Fibroblast of skin of right biceps (primary cell): Measurements from ENCODE around the gene TOGARAM2.

Experiments used
- DNase-seq: peaks from one replicate; pipeline ENCODE4 v3.0.0-alpha.2; 2013

TOGARAM2 gene

DNA sequence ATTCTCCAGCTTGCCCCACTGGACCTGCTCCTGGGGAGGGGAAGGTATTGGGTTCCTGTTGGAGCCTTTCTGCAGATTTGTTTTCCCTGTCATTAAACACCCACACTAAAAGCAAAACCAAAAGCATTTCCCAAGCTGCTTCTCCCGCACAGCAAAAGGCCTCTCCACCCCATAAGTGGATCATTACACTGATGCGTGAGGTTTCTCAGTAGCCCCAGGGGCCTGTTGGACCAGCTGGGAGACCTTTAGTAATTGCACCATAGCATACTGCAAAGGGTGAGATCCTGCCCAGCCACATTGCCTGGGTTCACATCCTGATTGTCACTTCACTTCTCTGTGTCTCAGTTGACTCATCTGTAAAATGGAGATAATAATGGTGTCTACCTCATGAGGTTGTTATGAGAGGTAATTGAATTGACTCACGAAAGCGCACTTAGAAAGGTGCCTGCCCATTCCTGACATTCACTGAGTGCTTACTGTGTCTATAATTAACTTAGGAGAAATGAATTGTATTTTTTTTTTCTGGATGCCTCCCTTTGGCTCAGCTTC, 43.9 kb downstream of the TOGARAM2 start:
- DNase-seq: no peak

DNA sequence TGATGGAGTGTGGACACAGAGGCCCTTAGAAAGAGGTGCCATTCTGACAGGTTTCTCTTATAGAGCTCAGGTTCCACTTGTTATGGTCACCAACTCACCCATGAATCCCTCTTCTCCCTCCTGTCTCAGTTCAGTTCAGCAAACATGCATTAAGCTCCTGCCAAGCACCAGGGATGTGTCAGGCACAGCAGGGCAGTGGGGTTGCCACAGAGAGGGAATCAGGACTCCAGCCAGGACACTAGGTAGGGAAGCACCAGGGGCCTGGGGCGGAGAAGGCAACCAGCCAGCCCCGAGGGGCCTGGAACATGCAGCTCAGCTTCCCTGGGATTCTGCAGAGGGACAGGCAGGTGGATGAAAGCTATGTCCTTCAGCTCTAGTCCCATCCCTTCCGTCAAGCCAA, 44.6 kb downstream of the TOGARAM2 start:
- no peak for DNase-seq

GRCh38 chr2:29031046-29031445, 49.9 kb downstream of the TOGARAM2 start:
- DNase-seq: no peak

GRCh38 chr2:29032189-29032588, 51.1 kb downstream of the TOGARAM2 start:
- DNase-seq: no peak

DNA sequence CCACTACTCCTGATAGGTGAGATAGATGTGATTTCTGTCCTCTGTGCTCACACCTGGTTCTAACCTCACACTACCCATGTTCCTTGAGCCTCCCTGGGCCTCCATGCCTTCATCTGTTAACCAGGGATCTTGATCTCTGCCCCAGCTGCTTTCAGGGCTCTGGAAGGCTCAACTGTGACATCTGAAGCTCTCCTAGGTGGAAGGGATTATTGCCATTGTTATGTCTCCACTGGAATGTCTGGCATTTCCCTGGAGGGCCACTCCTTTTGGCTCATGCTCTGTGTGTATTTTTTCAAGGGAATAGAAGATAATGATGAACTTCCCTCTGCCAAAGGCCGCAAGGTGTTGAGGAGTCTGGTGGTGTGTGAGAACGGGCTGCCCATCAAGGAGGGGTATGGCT, 52.1 kb downstream of the TOGARAM2 start:
- peak; percentile 38 for DNase-seq

DNA sequence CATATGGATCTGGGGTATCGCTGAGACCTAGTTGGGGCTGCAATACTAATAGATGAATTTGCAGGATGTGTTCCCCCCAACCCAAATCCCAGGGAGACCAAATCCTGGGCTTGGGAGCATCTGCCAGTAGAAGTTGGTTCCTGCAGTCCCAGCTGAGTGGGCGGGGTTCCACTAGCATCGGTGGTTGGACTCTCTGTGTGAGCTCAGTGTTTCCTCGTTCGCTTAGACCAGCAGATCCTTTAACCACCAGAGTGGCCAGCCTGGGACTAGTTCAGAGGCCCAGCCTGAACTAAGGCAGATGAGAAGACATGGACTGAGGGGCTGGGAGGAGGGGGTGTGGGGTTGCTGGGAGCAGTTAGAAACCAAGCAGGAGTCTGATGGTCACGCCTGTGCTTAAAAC, 52.6 kb downstream of the TOGARAM2 start:
- no peak for DNase-seq

DNA sequence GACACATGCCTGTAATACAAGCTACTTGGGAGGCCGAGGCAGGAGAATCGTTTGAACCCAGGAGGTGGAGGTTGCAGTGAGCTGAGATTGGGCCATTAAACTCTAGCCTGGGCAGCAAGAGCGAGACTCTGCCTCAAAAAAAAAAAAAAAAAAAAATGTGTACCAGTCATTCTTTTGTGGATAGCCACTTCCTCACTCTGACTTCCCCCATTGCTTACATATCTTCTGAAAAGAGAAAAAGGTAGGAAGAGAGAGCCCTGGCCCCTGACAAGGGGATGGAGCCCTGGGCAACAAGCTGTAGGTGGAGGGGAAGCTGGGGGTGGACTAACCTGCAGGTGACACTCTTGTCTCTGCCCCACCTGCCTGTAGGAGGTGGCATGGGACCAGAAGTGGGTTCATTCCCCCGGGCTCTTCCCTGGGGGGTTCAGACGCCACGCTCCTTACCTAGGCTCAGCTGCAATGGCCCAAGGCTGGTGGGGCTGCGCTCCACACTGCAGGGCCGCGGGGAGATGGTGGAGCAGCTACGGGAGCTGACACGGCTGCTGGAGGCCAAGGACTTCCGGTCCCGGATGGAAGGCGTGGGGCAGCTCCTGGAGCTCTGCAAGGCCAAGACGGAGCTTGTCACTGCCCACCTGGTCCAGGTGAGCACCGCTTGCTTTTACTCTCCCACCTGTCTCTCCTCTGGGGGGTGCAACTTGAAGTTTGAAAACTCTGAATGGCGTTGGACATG, 54.1 kb downstream of the TOGARAM2 start:
- DNase-seq: no peak

GRCh38 chr2:29039718-29040480, 58.8 kb downstream of the TOGARAM2 start:
- no peak for DNase-seq

- no peak for DNase-seq
These were observed 59.5 kb downstream of the TOGARAM2 start for GRCh38 chr2:29040552-29040951.

DNA sequence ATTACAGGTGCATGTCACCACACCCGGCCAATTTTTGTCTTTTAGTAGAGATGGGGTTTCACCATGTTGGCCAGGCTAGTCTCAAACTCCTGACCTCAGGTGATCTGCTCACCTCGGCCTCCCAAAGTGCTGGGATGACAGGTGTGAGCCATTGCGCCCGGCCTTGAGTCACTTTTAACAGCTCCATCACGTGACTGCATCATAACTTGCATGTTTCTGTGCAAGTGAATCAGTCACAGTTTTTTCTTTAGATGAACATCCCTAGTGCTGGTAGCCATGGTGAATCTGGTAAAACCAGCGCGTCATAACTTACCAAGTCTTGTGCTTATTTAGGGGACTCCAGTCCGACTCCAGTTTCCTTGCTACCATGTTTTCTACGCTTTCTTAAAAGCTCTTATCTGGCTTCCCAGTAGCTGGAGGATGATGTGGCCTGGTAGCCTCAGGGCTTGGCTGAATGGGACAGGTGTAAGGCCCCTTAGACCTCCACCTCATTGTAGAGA, 60.1 kb downstream of the TOGARAM2 start:
- no peak for DNase-seq

DNA sequence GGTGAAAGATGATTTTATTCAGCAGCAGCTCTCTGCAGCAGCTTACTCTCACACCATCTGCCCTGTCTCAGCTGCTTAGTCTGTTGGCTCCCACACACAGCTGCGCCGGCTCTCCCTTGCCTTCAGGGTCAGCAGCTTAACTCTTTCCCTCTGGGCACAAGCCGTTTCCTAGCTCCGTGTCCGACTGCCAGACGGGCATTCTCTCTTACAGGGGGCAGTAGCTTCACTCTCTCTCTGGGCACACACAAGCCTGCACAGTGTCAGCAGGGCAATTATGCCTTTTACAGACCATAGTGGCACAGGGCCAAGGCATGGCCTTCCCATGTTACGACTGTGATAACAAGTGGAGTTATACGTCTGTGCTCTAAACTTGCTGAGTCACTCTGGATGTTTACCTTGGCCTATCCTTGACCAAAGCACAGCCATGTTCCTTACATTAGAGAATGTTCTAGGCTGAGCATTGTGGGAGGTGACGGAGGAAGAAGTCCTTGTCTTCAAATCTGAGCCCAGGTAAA, 61.5 kb downstream of the TOGARAM2 start:
- peak; percentile 45 for DNase-seq

GRCh38 chr2:29044459-29044858, 63.4 kb downstream of the TOGARAM2 start:
- DNase-seq: no peak

DNA sequence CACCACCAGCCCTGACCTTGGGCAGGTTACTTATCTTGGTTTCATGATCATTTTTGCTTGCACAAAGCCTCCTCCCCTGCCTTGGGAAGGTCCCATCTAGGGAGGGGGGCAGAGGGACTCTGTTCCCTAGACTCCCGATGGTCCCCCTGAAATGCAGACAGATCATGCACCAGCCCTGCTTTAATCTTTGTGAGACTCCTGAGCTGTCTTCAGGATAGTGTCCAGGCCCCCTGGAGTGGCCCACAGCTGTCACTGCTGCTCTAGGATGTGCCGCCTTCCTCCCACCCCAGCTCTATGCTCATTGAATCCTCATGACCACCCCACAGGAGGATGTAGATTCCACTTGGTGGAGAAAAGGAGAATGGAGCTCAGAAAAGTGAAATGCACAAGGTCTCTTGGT, 65.2 kb downstream of the TOGARAM2 start:
- no peak for DNase-seq

DNA sequence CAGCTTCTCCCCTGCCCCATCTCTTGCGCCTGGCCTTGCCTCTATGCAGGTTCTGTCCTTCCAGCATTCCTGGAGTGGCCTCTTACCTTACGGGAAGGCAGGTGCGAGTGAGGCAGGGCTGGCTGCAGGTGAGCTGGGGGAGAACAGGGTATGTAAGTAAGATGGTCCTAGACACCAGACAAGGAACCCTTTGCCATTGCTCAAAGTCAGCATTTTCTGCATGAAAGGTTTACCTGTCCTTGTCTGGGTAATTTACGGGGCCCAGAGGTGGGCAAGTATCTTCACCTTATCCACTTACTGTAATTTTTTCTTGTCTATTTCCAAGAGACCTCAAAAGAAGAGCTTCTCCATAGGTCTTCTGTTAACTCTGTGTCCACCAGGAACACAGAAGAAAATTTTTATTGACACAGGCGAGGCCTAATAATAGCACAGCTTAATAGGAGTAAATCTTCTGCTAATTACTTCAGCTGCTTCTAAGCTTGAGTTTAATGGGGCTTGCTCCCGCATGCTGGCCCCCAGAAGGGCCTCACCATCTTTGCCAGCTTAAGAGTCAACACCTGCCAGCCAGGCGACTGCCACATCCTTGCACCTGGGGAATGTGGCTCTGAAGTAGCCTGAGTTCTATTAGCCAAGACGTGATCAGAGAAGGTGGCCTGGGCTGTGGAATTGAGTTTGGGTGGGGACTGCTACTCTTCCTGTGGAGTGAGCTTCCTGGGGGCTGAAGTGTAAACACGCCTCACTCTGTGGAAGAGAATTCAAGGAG, 66.2 kb downstream of the TOGARAM2 start:
- no peak for DNase-seq

DNA sequence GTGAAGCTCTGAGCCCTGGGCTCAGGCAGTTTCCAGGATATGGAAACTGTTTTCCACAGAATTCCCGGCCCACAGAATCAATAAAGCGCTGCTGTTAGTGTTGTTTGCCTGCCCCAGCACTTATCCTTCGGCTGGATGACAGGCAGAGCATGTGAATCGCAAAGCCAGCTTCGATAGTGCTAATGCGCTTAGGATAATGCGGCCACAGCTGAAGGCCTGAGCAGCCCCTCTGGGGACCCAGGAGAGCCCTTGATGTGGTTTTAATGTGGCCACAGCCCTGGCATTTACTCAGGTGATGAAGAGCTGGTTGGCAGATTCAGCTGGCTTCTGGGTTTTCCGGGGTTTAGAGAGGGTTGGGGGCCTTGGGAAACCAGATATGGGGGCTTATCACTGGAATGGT, 69.5 kb downstream of the TOGARAM2 start:
- DNase-seq: no peak

- no peak for DNase-seq
These were observed 70.6 kb downstream of the TOGARAM2 start for GRCh38 chr2:29051730-29052129.

DNA sequence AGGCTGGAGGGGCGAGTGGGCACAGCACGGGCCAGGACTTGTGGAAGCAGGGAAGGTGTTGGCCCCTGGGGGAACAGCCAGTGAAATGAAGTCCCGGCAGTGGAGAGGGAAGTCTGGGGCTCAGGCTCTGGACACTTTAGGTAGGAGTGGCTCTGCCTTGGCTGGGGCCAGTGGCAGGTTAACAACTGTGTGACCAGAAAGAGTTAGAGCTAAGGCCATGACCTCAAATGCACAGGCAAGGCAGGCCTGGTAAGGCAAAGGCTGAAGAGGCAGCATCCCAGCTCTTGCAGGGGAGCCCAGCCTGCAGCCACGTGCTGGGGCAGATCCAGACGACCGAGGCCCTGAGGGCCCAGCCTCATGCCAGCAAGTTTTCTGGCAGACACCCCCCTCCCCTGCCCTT, 71.7 kb downstream of the TOGARAM2 start:
- no peak for DNase-seq

DNA sequence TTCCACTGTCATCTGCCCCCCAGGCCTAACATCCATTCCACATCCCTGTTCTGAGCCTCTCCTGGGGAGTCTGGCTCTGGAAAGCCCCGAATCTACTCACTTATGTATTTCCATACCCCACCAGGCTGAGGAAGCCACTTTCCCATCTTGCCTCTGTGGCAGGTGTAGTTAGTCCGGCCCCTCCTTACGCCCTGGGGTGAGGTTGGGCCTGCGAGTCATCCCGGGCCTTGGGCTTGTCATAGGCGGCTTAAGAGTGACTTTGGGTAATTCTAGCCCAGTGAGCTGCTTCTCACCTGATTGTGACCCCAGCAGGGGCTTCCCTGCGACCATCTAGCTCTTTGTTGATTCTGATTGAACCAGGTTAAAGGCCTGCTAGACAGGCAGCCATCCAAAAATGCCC, 72.1 kb downstream of the TOGARAM2 start:
- DNase-seq: no peak

GRCh38 chr2:29053670-29054400, 72.7 kb downstream of the TOGARAM2 start:
- DNase-seq: no peak

- DNase-seq: no peak
These were observed 73.3 kb downstream of the TOGARAM2 start for GRCh38 chr2:29054430-29054829.

GRCh38 chr2:29055601-29056000, 74.5 kb downstream of the TOGARAM2 start:
- DNase-seq: no peak

- no peak for DNase-seq
These were observed 75.4 kb downstream of the TOGARAM2 start for GRCh38 chr2:29056452-29056851.
